Activated T-helper 9 cell treated with anti-CD3 and anti-CD28 coated beads, Interleukin-2, amount 50 U/mL, for 16 hours (primary cell): Measurements from ENCODE around the gene FRK.

Experiments used
- DNase-seq: peaks from one replicate; pipeline ENCODE4 v3.0.0-alpha.2; 2020; ENCODE audit warnings: low read depth

Gene FRK

DNA sequence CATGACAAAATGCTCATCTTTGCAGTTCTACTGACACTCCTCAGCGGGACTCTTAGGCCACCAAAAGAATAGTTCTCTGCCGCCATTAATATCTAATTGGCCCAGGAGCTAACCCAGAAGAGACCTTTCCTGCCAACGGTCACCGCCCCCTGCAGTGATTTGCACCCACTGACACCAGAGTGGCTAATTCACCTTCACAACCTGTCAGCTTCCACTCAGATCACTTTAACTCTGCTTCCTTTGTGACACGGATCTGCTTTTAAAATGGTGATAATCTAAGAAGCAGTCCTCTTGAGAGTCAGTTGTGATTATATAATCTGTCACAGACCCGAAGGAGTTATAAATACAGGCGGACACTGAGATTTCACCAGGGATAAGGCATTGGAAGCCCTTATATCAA is 172.8 kb downstream of the FRK start:
- no peak for DNase-seq

DNA sequence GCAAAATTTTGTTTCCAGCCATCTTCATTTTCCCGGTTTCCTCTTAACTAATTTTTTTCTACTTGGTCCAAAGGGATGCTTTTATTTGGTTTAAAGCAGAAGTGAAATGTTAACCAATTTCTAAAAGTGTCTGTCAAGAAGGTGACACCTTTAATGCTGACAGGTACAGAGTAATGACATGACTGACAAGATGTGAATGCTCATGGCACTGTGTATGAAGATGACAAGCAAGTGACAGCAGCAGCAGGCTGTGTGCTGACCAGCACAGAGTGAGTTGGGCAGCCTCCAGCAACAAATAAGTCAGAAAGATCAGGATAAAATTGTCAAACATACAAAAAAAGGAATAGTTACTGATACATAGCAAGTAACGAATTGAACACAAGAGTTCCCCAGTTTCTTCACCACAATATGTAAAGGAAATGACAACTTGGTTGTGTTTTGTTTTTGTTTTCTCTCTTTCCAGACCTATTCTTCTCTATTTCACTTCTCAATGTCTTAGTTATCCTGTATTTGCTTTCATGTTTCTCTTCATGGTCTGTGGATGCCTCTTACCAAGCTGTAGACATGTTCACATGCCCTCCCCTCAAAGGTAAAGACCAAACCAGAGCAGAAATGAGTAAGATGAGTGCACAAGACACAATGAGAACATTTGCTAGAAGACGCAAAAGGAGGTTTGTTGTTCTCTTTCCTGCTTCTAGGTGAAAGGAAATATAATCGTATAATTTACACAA is 174.9 kb downstream of the FRK start:
- DNase-seq, result no peak

DNA sequence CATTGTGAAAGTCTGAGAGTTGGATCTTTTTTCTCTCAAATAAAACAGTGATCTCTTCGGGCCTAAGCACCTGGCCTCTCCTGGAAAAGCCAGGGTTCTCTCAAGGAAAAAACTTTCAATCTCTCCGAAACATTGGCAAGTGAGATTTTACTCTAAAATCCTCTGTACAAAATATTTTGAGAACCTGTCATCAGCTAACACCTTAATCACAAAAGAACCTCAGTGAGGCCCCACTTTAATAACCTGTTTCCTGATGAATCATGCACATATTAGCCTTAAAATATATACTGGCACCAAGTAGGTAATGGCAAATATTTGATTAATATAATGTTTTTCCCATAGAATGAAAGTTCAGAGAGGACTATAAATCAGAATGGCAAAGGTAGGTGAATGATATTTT is 177.9 kb downstream of the FRK start:
- no peak for DNase-seq

DNA sequence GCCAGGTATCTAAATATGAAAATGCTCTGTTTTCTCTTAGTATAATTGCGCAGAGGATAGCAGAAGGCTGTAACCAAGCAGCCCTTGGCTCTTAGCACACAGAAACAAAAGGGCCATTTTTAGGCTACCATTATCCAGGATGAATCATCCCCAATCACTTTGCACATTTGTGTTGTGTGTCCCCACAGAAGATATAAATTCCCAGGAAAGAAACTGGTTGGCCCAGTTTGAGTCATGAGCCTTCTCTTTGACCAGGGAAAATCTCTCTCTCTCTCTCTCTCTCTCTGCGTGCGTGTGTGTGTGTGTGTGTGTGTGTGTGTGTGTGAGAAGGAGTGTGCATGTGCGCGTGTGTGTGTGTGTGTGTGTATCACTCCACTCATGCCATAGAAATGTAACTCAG is 178.5 kb downstream of the FRK start:
- DNase-seq, result no peak
